DND-41 (cell line): ENCODE results near the gene OR10H3.

ENCODE experiments used
- EZH2 ChIP-seq: IDR thresholded peaks from 3 replicates; pipeline ENCODE4 v1.6.1; 2012; ENCODE audit warnings: borderline replicate concordance, low read depth, mild to moderate bottlenecking, moderate library complexity, low read length, inconsistent platforms; ENCODE audit not compliant: severe bottlenecking
- TF ChIP-seq, protein P1 (sequence below): IDR thresholded peaks from 2 replicates; pipeline ENCODE4 v1.5.1; 2012; ENCODE audit warnings: borderline replicate concordance, low read length, moderate library complexity, mild to moderate bottlenecking; ENCODE audit not compliant: poor library complexity, severe bottlenecking; ENCODE audit errors: extremely low read depth

DNA sequence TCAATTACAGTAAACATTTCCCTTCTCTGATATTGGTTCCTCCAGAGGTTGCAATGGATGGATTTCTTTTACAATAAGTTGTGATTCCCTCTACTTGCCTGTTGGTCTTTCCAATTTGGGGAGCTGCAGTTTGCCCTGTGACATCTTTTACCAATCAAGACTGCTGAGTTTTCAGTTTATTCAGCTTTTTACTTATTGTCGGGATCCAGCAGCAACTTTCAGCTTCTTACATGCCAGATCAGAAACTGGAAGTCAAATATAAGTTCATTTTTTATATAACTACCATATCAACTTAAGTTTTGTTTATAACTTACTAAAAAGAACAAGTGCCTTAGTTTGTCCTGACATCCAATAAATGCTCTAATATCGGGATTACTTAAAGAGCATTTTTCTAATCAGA lies 10.5 kb downstream of the OR10H3 start:
- TF ChIP-seq, protein P1, sequence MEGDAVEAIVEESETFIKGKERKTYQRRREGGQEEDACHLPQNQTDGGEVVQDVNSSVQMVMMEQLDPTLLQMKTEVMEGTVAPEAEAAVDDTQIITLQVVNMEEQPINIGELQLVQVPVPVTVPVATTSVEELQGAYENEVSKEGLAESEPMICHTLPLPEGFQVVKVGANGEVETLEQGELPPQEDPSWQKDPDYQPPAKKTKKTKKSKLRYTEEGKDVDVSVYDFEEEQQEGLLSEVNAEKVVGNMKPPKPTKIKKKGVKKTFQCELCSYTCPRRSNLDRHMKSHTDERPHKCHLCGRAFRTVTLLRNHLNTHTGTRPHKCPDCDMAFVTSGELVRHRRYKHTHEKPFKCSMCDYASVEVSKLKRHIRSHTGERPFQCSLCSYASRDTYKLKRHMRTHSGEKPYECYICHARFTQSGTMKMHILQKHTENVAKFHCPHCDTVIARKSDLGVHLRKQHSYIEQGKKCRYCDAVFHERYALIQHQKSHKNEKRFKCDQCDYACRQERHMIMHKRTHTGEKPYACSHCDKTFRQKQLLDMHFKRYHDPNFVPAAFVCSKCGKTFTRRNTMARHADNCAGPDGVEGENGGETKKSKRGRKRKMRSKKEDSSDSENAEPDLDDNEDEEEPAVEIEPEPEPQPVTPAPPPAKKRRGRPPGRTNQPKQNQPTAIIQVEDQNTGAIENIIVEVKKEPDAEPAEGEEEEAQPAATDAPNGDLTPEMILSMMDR, result no peak
- no peak for TF ChIP-seq EZH2
